Lung (tissue), 12 donors: ENCODE measurements around the gene TMEM106C. TPM values are rescaled to one million over a fixed set of nuclear protein-coding genes. Genes with fewer than 3 reads are reported as not detected.

Experiments
- ATAC-seq: fragments of 200-7000 bp; cut with Tn5 transposase; one replicate; pipeline ENCODE4 v1.9.1; 2020; ENCODE audit warnings: moderate number of reproducible peaks; ENCODE audit not compliant: insufficient read depth, low FRiP score
- DNase-seq, 3 donors: peaks; one replicate each; pipeline ENCODE4 v3.0.0-alpha.2; 2013 to 2017
- H3K27ac ChIP-seq, 2 donors: one replicate each; pipeline ENCODE4 v1.5.1; 2013; ENCODE audit warnings: mild to moderate bottlenecking in 2 of 2, moderate library complexity in 2 of 2, control low read depth in 1 of 2, inconsistent platforms in 1 of 2, low read depth in 1 of 2, low read length in 1 of 2
- H3K27me3 ChIP-seq, 3 donors: one replicate each; pipeline ENCODE4 v1.5.1; 2013; ENCODE audit warnings: low read length in 2 of 3; ENCODE audit not compliant: control insufficient read depth in 3 of 3, insufficient read depth in 3 of 3
- H3K36me3 ChIP-seq, 4 donors: one replicate each; pipeline ENCODE4 v1.5.1; 2013; ENCODE audit warnings: low read length in 4 of 4, mild to moderate bottlenecking in 1 of 4, moderate library complexity in 1 of 4; ENCODE audit not compliant: control insufficient read depth in 4 of 4, insufficient read depth in 4 of 4
- H3K4me1 ChIP-seq, 5 donors: one replicate each; pipeline ENCODE4 v1.5.1; 2013; ENCODE audit warnings: low read length in 5 of 5, mild to moderate bottlenecking in 2 of 5, moderate library complexity in 1 of 5; ENCODE audit not compliant: control insufficient read depth in 5 of 5, insufficient read depth in 5 of 5
- H3K4me3 ChIP-seq: one replicate; pipeline ENCODE4 v1.5.1; 2013; ENCODE audit warnings: mild to moderate bottlenecking, control low read depth, moderate library complexity
- H3K9ac ChIP-seq, 2 donors: one replicate each; pipeline ENCODE4 v1.5.1; 2013; ENCODE audit warnings: low read length in 2 of 2, control low read depth in 1 of 2; ENCODE audit not compliant: insufficient read depth in 1 of 2
- H3K9me3 ChIP-seq, 4 donors: one replicate each; pipeline ENCODE4 v1.5.1; 2013; ENCODE audit warnings: low read length in 3 of 4, mild to moderate bottlenecking in 1 of 4, moderate library complexity in 1 of 4; ENCODE audit not compliant: control insufficient read depth in 4 of 4, insufficient read depth in 3 of 4
- WGBS, 2 donors: extraction: QIAGEN DNeasy Blood & Tissue Kit; methylation state at CpG; one replicate each; pipeline ENCODE4 v1.1.7; 2013; 5-methylcytosine and 5-hydroxymethylcytosine counted together
- polyA plus RNA-seq, 2 donors: library from polyadenylated mRNA; stranded (reverse); fragments of 200-250 nt; gene quantifications; one replicate each; pipeline ENCODE4 v1.2.1, GENCODE V29; 2013
- total RNA-seq, 2 donors: library from RNA; depleted of rRNA in 1 of 2; stranded (reverse); fragments of >200 nt in 1 of 2; gene quantifications; one replicate each; pipeline ENCODE4 v1.2.1, GENCODE V29; 2014 to 2021
- TF ChIP-seq, protein P1 (sequence below): IDR thresholded peaks from 2 replicates; pipeline ENCODE4 v1.5.1; 2012; ENCODE audit warnings: mild to moderate bottlenecking; ENCODE audit errors: control extremely low read depth, extremely low read depth
- donor health status: control.
- donor health status: control.
- donor health status: Bipolar disorder and iron deficiency.
- donor health status: healthy.
- donor health status: DM: yes; HTN: yes; CAD: no.

Gene TMEM106C
- total and polyA plus RNA-seq, 4 donors, result 29.3 to 53.0 (median 34.1) TPM

DNA sequence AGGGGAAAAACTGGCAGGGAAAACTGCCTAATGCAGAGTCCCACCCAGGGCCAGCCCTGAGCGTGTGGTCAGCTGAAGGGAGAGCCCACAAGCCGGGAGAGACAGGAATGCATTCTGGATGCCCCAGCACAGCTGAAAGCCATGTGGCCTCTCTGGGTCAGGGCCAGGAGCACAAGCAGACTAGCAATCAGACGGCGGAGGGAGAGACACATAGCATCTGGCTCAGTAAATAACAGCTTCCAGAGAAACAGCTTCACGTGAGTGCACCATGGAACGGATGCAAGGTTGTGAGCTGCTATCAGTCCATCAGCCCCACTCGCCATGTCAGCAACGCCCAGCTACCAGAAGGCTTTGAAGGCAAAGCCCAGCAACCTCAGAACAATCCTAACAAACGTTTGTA, 28.2 kb upstream of the TMEM106C start:
- no peaks in the 10 kb centered on the region for H3K9me3 ChIP-seq
- no peak overlapping the region for H3K9ac ChIP-seq
- peaks cover 0 to 11% (median 5%) of the 10 kb centered on the region in 5 donors for H3K4me1 ChIP-seq
- DNase-seq, result peak; percentile 87 to 91 (median 90)
- WGBS, 2 donors, result 60 to 61% methylated on average over 9 of the region's 9 CpGs
- no peaks in the 10 kb centered on the region for H3K36me3 ChIP-seq
- TF ChIP-seq, protein P1, sequence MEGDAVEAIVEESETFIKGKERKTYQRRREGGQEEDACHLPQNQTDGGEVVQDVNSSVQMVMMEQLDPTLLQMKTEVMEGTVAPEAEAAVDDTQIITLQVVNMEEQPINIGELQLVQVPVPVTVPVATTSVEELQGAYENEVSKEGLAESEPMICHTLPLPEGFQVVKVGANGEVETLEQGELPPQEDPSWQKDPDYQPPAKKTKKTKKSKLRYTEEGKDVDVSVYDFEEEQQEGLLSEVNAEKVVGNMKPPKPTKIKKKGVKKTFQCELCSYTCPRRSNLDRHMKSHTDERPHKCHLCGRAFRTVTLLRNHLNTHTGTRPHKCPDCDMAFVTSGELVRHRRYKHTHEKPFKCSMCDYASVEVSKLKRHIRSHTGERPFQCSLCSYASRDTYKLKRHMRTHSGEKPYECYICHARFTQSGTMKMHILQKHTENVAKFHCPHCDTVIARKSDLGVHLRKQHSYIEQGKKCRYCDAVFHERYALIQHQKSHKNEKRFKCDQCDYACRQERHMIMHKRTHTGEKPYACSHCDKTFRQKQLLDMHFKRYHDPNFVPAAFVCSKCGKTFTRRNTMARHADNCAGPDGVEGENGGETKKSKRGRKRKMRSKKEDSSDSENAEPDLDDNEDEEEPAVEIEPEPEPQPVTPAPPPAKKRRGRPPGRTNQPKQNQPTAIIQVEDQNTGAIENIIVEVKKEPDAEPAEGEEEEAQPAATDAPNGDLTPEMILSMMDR, result no peak
- H3K4me3 ChIP-seq, result no peak overlapping the region
- no peaks in the 10 kb centered on the region for H3K27me3 ChIP-seq
- ATAC-seq, result peak; percentile 11
- no peak overlapping the region for H3K27ac ChIP-seq

DNA sequence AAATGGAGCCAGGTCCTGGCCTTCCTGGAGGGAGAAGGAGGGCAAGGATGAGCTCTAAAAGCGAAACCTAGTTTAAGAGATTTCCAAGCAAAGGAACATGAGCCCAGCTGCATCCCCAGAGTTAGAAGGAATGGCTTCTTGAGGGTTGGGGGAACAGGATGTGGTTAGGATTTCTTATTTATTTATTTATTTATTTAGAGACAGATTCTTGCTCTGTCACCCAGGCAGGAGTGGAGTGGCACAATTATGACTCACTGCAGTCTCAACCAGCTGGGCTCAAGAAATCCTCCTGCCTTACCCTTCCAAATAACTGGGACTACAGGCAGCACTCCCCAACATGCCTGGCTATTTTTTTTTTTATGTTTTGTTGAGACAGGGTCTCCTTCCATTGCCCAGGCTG, 25.3 kb upstream of the TMEM106C start:
- H3K9ac ChIP-seq, result no peak overlapping the region
- H3K4me1 ChIP-seq, result peaks cover 0 to 11% (median 5%) of the 10 kb centered on the region in 5 donors
- H3K27me3 ChIP-seq, result peaks cover 0 to 4% (median 3%) of the 10 kb centered on the region in 3 donors
- ATAC-seq, result no peak
- no peak overlapping the region for H3K27ac ChIP-seq
- 97 to 100% methylated on average over 1 of the region's 1 CpG for WGBS, 2 donors
- H3K36me3 ChIP-seq, result no peaks in the 10 kb centered on the region
- peaks cover 0 to 2% (median 0%) of the 10 kb centered on the region in 4 donors for H3K9me3 ChIP-seq
- no peak for DNase-seq
- TF ChIP-seq, protein P1, result no peak
- H3K4me3 ChIP-seq, result no peak overlapping the region

DNA sequence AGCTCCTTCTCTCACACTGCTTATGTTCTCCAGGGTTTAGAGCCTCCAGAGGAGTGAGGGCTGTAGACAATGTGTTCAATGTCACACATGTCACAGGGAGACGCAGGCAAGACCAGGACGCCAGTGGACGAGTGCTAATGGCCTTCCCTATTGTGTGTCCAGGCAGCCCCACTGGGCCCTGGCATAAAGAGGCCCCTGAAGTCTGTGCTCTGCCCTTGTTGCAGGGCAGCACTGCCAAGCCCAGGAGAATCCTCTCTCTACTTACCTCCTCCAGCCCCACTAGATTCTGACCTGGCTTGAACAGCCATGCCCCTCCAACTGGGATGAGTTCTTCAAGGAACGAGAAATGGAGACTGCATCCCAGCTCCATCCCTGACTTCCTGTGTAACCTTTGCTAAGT, 24.8 kb upstream of the TMEM106C start:
- WGBS, 2 donors, result 95 to 96% methylated on average over 4 of the region's 4 CpGs
- H3K4me3 ChIP-seq, result no peak overlapping the region
- no peak for DNase-seq
- no peak overlapping the region for H3K27ac ChIP-seq
- peaks cover 0 to 4% (median 3%) of the 10 kb centered on the region in 3 donors for H3K27me3 ChIP-seq
- no peak for ATAC-seq
- H3K4me1 ChIP-seq, result peaks cover 0 to 11% (median 5%) of the 10 kb centered on the region in 5 donors
- H3K36me3 ChIP-seq, result no peaks in the 10 kb centered on the region
- TF ChIP-seq, protein P1, result no peak
- peaks cover 0 to 2% (median 0%) of the 10 kb centered on the region in 4 donors for H3K9me3 ChIP-seq
- no peak overlapping the region for H3K9ac ChIP-seq
